GM12872 (cell line): ENCODE results near the gene SLC25A44.

Experiments
- TF ChIP-seq, protein P1 (sequence below): IDR thresholded peaks from 3 replicates; pipeline ENCODE4 v1.5.1; 2011; ENCODE audit warnings: low read depth, mild to moderate bottlenecking, low read length, moderate library complexity; ENCODE audit not compliant: insufficient read depth

The SLC25A44 gene

GRCh38 chr1:156149374-156150332 is 44.3 kb upstream of the SLC25A44 start:
- TF ChIP-seq, protein P1, sequence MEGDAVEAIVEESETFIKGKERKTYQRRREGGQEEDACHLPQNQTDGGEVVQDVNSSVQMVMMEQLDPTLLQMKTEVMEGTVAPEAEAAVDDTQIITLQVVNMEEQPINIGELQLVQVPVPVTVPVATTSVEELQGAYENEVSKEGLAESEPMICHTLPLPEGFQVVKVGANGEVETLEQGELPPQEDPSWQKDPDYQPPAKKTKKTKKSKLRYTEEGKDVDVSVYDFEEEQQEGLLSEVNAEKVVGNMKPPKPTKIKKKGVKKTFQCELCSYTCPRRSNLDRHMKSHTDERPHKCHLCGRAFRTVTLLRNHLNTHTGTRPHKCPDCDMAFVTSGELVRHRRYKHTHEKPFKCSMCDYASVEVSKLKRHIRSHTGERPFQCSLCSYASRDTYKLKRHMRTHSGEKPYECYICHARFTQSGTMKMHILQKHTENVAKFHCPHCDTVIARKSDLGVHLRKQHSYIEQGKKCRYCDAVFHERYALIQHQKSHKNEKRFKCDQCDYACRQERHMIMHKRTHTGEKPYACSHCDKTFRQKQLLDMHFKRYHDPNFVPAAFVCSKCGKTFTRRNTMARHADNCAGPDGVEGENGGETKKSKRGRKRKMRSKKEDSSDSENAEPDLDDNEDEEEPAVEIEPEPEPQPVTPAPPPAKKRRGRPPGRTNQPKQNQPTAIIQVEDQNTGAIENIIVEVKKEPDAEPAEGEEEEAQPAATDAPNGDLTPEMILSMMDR = no peak

DNA sequence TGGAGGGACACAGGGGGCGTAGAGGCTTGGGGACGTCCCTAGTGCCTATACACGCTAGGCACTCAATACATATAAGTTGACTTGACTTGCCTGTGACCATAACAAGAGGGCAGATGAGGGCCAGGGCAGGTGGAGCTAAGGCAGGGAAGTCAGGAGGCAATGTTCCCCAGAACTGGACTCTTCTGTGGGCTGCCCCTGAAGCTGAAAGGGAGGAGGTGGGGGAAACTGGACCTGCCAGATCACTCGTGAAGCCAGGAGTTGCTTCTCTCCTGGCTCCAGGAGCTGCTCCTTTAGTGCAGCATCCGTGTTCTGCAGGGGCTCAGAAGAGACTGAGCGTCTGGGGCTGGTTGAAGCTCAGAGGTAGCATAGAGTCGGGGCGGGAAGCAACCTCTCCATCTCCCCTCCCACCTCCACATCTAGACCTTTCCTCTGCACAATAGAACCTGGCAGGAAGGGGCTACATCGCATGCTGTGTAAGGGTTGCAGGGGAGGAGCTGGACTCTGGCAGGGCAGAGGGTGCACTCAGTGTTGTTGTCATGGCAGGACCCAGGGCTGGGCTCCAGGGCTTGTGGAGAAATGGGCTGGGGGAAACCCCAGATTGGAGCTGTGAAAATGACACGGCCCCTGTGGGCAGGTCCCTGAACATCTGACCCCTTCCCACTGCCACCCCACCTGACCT is 43.4 kb upstream of the SLC25A44 start:
- TF ChIP-seq, protein P1 = no peak

- TF ChIP-seq, protein P1 = no peak
These were observed 42.7 kb upstream of the SLC25A44 start for GRCh38 chr1:156151093-156151688.

- TF ChIP-seq, protein P1 = no peak
These were observed 41.3 kb upstream of the SLC25A44 start for GRCh38 chr1:156152628-156153027.

DNA sequence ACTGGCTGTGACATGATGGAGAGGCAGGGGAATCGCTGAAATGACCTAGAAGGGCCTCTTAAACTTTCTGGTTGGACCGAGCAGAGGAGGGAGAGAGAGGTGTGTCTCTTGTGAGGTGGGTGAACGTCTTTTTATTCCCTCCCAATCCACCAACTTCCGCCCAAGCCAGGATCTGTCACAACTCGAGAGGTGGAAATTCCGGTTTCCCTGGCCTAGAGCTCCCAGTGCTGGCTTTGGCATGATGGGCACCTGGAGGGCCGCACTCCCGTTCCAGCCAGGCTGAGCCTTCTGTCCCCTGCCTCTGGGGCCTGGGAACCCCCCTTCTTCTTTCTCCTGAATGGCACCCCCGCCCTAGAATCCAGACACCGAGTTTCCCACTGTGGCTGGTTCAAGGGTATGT is 40.5 kb upstream of the SLC25A44 start, which contains the start of gene SEMA4A:
SEMA4A (plus strand) TSS at position 224 of the 400 bp plus-strand sequence. CDS start 994 bp downstream, outside the sequence.
- TF ChIP-seq, protein P1 = no peak

GRCh38 chr1:156154317-156154749 is 39.6 kb upstream of the SLC25A44 start:
- TF ChIP-seq, protein P1 = no peak
